Retinal pigment epithelial cell (primary cell): Measurements from ENCODE around the gene NRG4.
"Not testable (repeated sequence)": the region's sequence is repeated elsewhere in the genome, so short reads cannot be mapped to it uniquely, and the experiment has no call there.

Experiments used
- DNase-seq: peaks from one replicate; pipeline ENCODE4 v3.0.0-alpha.2; 2010; ENCODE audit warnings: low read depth
- H3K4me3 ChIP-seq: 2 replicates; pipeline ENCODE4 v1.5.1; 2011; ENCODE audit warnings: mild to moderate bottlenecking, low read length, control low read depth, moderate library complexity
- CTCF ChIP-seq: conservative IDR thresholded peaks from 2 replicates; pipeline ENCODE4 v1.5.1; 2011; ENCODE audit warnings: low read depth, low read length, control low read depth, inconsistent platforms

NRG4 gene

GRCh38 chr15:75921732-75922703 is 90.2 kb downstream of the NRG4 start:
- TF ChIP-seq CTCF: peak; percentile 60
- DNase-seq: no peak
- no peak overlapping the region for H3K4me3 ChIP-seq

- H3K4me3 ChIP-seq: no peak overlapping the region
- TF ChIP-seq CTCF: no peak
- DNase-seq: no peak
These were observed 92.1 kb downstream of the NRG4 start for GRCh38 chr15:75920079-75920478.

- no peak overlapping the region for H3K4me3 ChIP-seq
- TF ChIP-seq CTCF: no peak
- DNase-seq: no peak
These were observed 94.1 kb downstream of the NRG4 start for GRCh38 chr15:75918135-75918534.

GRCh38 chr15:75916978-75917377 is 95.2 kb downstream of the NRG4 start:
- DNase-seq: no peak
- no peak for TF ChIP-seq CTCF
- no peak overlapping the region for H3K4me3 ChIP-seq

GRCh38 chr15:75910355-75910754 is 101.9 kb downstream of the NRG4 start:
- DNase-seq, H3K4me3 ChIP-seq: not testable (repeated sequence)

GRCh38 chr15:75905231-75905630 is 107.0 kb downstream of the NRG4 start:
- TF ChIP-seq CTCF: no peak
- no peak for DNase-seq
- H3K4me3 ChIP-seq: no peak overlapping the region

- H3K4me3 ChIP-seq: peak within 1 kb of the TSS; percentile 95
- DNase-seq: no peak
- TF ChIP-seq CTCF: no peak
These were observed 108.6 kb downstream of the NRG4 start, which contains the start of gene FBXO22 for GRCh38 chr15:75903331-75904239. FBXO22 (plus strand) TSS chr15:75903878; CDS start chr15:75903964, 86 bp downstream.
